ENCODE data around the gene PCDHGA1.
"Not testable (repeated sequence)": the region's sequence is repeated elsewhere in the genome, so short reads cannot be mapped to it uniquely, and the experiment has no call there.

PCDHGA1 gene

DNA sequence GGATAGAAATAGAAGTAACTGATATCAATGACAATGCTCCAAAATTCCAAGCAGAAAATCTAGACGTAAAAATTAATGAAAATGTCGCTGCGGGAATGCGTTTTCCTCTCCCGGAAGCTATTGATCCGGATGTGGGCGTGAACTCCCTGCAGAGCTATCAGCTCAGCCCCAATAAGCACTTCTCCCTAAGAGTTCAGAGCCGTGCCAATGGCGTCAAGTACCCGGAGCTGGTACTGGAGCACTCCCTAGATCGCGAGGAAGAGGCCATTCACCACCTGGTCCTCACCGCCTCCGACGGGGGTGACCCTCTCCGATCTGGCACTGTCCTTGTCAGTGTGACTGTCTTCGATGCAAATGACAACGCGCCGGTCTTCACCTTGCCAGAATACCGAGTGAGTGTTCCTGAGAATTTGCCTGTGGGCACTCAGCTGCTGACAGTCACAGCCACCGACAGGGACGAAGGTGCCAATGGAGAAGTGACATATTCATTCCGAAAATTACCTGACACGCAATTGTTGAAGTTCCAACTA, 83.3 kb downstream of the PCDHGA1 start:
- TF ChIP-seq, protein P1, sequence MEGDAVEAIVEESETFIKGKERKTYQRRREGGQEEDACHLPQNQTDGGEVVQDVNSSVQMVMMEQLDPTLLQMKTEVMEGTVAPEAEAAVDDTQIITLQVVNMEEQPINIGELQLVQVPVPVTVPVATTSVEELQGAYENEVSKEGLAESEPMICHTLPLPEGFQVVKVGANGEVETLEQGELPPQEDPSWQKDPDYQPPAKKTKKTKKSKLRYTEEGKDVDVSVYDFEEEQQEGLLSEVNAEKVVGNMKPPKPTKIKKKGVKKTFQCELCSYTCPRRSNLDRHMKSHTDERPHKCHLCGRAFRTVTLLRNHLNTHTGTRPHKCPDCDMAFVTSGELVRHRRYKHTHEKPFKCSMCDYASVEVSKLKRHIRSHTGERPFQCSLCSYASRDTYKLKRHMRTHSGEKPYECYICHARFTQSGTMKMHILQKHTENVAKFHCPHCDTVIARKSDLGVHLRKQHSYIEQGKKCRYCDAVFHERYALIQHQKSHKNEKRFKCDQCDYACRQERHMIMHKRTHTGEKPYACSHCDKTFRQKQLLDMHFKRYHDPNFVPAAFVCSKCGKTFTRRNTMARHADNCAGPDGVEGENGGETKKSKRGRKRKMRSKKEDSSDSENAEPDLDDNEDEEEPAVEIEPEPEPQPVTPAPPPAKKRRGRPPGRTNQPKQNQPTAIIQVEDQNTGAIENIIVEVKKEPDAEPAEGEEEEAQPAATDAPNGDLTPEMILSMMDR (IDR thresholded peaks at IDR 0.05; ENCODE audit: extremely low read depth, missing control alignments): no peak
- DNase-seq (ENCODE audit: low spot score): no peak

DNA sequence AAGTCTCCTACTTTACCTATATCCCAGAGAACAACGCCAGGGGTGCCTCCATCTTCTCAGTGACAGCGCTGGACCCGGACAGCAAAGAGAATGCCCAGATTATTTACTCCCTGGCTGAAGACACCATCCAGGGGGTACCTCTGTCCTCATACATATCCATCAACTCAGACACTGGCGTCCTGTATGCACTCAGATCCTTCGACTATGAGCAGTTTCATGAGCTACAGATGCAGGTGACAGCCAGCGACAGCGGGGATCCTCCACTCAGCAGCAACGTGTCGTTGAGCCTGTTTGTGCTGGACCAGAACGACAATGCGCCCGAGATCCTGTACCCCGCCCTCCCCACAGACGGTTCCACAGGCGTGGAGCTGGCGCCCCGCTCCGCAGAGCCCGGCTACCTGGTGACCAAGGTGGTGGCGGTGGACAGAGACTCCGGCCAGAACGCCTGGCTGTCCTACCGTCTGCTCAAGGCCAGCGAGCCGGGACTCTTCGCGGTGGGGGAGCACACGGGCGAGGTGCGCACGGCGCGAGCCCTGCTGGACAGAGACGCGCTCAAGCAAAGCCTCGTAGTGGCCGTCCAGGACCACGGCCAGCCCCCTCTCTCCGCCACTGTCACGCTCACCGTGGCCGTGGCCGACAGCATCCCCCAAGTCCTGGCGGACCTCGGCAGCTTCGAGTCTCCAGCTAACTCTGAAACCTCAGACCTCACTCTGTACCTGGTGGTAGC, 84.4 kb downstream of the PCDHGA1 start:
- DNase-seq (ENCODE audit: low spot score): not testable (repeated sequence)

DNA sequence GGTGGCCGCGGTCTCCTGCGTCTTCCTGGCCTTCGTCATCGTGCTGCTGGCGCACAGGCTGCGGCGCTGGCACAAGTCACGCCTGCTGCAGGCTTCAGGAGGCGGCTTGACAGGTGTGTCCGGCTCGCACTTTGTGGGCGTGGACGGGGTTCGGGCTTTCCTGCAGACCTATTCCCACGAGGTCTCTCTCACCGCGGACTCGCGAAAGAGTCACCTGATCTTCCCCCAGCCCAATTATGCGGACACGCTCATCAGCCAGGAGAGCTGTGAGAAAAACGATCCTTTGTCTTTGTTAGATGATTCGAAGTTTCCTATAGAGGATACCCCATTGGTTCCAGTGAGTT, 84.9 kb downstream of the PCDHGA1 start:
- DNase-seq (ENCODE audit: low spot score): not testable (repeated sequence)

DNA sequence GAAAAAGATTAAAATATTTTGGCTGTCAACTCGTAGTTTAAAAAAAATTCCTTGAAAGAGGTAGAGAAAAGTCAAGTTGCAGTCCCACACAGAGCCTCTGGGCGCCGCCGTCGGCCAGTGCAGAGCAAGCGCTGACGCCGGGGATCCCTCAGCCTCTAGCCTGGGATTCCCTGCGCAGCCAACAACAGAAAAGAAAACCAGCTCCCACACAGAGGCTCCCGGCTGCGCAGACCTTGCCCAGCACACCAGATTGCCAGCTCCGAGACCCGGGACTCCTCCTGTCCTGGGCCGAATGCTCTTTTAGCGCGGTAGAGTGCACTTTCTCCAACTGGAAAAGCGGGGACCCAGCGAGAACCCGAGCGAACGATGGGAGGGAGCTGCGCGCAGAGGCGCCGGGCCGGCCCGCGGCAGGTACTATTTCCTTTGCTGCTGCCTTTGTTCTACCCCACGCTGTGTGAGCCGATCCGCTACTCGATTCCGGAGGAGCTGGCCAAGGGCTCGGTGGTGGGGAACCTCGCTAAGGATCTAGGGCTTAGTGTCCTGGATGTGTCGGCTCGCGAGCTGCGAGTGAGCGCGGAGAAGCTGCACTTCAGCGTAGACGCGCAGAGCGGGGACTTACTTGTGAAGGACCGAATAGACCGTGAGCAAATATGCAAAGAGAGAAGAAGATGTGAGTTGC, 87.3 kb downstream of the PCDHGA1 start, which contains the start of gene PCDHGB7:
PCDHGB7 (plus strand) TSS at position 184 of the 679 bp plus-strand sequence; CDS start at position 367, 183 bp downstream.
- TF ChIP-seq, protein P1 (IDR thresholded peaks at IDR 0.05; ENCODE audit: extremely low read depth, missing control alignments): peak; percentile 91
- peak; percentile 88 for DNase-seq (ENCODE audit: low spot score)

DNA sequence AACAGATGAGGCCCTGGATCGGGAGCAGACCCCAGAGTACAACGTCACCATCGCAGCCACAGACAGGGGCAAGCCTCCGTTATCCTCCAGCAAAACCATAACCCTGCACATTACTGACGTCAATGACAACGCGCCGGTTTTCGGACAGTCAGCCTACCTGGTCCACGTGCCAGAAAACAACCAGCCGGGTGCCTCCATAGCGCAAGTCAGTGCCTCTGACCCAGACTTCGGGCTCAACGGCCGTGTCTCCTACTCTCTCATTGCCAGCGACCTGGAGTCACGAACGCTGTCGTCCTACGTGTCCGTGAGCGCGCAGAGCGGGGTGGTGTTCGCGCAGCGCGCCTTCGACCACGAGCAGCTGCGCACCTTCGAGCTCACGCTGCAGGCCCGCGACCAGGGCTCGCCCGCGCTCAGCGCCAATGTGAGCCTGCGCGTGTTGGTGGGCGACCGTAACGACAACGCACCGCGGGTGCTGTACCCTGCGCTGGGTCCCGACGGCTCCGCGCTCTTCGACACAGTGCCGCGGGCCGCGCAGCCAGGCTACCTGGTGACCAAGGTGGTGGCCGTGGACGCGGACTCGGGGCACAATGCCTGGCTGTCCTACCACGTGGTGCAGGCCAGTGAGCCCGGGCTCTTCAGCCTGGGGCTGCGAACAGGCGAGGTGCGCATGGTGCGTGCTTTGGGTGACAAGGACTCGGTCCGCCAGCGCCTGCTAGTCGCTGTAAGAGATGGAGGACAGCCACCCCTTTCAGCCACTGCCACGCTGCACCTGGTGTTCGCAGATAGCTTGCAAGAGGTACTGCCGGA, 89.0 kb downstream of the PCDHGA1 start:
- no peak for DNase-seq (ENCODE audit: low spot score)
- TF ChIP-seq, protein P1 (IDR thresholded peaks at IDR 0.05; ENCODE audit: extremely low read depth, missing control alignments): no peak

DNA sequence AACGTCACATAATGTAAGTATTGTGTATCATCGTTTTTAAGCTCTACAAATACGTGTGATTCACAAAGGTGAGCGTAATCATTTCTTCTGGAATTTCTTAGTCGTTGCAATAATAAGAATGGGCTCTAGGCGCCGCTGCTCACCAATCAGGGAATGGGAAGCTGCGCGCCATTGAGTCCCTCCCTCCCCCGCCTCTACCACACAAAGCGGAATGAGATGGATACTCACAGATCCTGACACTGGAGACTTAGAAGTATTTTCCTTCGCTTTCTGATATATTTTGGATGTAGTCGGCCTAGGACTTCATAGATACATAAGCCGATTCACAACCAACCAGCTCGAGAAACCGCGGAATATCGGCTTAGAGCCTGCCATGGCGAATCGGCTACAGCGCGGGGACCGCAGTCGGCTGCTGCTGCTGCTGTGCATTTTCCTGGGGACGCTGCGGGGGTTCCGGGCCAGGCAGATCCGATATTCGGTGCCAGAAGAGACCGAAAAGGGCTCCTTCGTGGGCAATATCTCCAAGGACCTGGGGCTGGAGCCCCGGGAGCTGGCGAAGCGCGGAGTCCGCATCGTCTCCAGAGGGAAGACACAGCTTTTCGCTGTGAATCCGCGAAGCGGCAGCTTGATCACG, 90.7 kb downstream of the PCDHGA1 start, which contains the start of gene PCDHGA11:
PCDHGA11 (plus strand) TSS at position 197 of the 634 bp plus-strand sequence; CDS start at position 374, 177 bp downstream.
- peak; percentile 72 for DNase-seq (ENCODE audit: low spot score)
- TF ChIP-seq, protein P1 (IDR thresholded peaks at IDR 0.05; ENCODE audit: extremely low read depth, missing control alignments): peak; percentile 56

DNA sequence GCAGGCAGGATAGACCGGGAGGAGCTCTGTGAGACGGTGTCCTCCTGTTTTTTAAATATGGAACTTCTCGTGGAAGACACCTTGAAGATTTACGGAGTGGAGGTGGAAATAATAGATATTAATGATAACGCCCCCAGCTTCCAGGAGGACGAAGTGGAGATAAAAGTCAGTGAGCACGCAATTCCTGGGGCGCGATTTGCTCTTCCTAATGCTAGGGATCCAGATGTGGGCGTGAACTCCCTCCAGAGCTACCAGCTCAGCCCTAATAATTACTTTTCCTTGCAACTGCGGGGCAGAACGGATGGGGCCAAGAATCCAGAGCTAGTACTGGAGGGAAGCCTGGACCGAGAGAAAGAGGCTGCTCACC, 91.2 kb downstream of the PCDHGA1 start:
- no peak for DNase-seq (ENCODE audit: low spot score)
- TF ChIP-seq, protein P1 (IDR thresholded peaks at IDR 0.05; ENCODE audit: extremely low read depth, missing control alignments): no peak

Data from GM20000 (cell line).